GM18502 (cell line): ENCODE data around the gene TBC1D2B.

Experiments
- ATAC-seq: cut with Tn5 transposase; IDR thresholded peaks from one replicate; pipeline ENCODE4 v1.9.1; 2021; ENCODE audit warnings: mild to moderate bottlenecking; ENCODE audit not compliant: unreplicated experiment, poor library complexity

TBC1D2B gene

GRCh38 chr15:78077053-78077870, at the start of gene TBC1D2B:
TBC1D2B (minus strand) TSS chr15:78077711; CDS start chr15:78077652, 59 bp downstream.
- ATAC-seq: peak; percentile 76

DNA sequence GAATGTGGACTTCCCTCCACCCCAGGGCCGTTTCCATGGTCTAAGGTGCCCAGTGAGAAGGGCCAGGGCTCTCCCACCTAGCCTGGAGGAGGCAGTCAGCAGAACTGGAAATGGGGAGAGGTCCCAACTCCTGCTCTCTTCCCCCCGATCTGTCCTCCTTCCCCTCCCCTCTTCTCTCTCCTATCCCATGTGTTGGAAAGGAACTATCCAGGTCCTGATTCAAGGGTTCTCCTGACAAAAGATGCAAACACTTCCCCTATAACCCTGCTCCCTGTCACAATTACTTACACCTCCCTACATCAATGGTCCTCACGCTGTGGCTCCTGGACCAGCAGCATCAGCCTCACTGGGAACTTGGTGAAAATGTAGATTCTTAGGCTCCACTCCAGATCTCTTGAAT, 47.8 kb upstream of the TBC1D2B start:
- ATAC-seq: no peak

DNA sequence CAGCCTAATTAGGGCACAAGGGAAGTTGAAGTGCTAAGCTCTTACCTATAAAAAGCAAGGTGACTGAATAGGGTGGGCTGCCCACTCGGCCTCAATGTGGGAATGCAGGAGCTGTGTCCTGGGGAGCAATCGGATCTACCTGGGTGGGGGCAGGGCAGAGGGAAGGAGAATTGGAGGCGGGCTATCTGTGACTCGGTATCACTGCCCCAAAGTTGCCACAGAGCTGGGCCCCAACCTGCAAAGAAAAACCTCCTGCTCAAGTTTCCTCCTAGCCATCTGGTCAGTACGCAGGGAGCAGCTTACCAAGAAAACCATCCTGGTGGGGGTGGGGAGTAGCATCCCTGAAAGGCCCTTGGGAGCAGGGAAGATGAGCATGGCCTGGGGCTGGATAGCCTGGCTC, 43.0 kb upstream of the TBC1D2B start:
- ATAC-seq: no peak

- no peak for ATAC-seq
Observed at GRCh38 chr15:78112551-78112950, 35.0 kb upstream of the TBC1D2B start.

DNA sequence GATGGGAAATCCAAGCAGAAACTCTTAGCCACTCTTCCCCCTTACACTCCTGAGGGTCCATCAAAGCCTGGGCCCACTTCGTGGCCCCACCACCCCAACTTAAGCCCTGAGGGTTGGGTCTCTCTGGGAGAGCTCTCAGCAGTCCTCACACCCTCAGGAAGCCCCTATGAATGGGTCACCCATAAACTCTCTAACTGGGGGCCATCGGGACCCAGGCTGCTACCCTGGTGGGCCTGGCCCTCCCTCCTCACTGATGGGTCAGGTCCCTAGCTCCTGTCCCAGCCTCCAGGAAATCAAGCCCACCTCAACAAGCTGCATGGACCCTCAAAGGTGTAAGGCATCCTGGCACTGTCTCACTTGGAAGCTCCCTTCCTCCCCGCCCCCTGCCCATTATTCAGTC, 34.3 kb upstream of the TBC1D2B start:
- no peak for ATAC-seq

GRCh38 chr15:78110916-78111475, 33.5 kb upstream of the TBC1D2B start:
- no peak for ATAC-seq

DNA sequence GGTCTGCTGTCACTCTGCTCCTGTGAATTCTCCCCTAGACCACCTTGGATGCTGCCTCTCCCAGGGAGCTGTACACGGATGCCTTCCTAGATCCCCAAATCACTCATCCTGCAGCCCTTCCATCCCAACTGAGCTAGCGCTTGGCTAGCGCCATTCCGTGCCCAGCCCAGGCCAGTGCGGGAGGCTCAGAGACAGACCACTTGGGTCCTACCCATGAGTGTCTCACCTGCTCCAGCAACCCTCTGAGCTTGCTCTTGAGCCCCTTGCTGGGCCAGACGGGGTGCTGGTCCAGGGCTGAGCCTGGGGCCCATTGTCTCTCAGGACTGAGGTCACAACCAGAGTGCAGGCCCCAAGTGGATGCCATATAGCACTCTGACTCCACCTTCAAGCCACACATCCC, 32.6 kb upstream of the TBC1D2B start:
- ATAC-seq: no peak

DNA sequence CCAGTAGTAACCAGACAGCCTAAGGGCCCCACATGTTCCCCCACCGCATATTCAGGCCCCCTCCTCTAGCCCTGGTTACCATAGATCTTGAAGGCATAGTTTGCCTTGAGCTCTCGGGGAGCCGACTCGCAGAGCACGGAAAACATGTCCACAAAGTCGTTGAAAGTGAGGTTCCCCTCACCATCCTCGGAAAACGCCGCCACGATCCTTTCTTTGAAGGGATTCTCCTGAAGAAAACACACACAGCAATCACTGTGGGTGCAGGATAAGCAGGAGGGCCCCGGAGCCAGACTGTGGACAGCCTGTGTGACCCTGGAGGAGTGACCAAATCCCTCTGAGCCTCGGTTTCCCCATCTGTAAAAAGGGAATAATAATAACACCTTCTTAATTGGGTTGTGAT, 31.6 kb upstream of the TBC1D2B start:
- ATAC-seq: no peak

GRCh38 chr15:78108300-78109084, 31.0 kb upstream of the TBC1D2B start:
- ATAC-seq: no peak

DNA sequence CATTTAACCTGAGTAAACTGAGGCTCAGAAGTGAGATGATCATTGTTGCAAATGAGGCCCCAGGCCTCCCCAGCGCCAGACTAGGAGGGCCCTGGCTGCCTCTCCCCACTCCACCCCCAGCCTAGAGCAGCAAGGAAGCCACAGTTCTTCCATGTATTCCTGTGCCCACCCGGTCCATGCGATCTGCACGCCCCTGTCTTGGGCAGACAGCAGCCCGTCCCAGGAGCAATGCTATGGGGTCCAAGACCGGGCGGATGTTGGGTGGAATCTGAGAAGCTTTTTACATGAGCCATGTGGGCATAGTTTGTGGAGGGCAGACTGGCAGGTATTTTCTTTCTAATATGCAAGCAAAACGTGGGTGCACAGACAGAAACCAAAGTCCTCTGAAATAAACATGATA, 30.0 kb upstream of the TBC1D2B start:
- no peak for ATAC-seq

DNA sequence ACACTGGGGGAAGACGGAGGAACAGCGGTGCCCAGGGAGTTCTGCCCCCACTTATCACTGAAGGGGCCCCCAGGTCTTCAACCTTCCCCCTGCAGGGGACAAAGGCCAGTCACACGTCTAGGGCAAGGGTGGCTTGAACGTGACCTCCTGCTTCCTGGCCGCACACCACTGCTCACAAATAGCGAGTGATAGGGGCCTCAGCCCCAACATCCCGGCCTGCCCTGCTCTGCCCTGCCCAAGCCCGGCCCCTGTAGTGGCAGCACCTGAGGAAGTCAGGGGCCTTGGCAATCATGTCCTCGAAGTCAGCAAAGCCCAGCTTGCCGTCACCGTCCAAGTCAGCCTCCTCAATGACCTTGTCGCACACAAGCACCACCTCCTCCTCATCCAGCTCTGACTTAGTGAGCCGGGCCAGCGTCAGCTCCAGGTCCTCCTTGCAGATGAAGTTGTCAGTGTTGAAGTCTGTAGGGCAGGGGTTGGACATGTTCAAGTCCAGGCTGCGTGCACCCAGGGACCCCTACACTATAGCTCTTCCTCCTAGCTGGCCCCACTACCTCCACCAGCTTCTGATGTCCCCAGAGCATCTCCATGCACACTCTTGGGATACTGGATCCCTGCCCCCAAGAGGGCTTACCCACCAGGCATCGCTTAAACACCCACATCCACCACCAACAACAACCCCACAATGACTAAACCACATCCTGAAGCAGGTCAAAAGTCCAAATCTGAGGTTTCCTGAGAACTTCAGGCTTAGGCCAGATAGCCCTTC, 28.1 kb upstream of the TBC1D2B start:
- ATAC-seq: no peak

DNA sequence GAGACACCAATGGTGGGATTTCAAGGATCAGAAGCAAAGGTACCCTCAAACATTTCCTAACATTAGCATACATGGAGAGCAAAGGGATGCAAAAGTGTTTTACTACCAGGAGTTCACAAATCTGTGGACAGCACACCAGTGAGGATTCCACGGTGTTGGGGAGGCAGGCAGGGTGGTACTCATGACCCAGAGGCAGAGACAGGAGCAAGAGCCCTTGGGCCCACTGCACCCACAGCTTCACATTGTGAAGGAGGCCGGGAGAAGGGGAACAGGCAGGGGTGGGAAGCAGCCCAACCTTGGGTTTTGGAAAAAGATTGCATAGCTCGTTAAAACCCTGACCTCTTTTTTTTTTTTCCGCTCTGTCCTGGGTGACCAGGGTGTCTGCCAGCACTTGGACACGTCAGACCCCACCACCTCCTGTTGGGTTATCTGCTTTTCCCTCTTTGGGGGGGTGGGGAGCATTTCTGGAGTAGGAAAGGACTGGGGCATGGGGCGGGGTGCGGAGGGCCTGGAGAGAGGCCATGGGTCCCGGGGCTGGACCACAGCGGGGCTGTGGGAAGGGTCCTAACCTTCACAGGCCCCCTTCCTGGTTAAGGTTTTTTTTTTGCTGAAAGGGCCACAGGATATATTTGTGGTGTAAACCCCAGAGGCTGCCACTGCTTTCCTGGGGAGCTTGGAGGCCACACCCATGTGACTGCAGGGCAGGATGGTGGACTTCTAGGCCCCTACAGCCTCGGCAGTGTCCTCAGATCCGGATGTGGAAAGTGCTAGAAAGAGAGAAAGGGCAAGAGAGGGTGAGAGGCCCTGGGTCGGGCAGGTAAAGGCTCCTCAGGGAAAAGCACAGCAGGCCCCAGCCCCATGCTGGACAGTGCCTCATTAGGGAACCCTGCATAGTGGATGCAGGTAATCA, 27.3 kb upstream of the TBC1D2B start:
- no peak for ATAC-seq

DNA sequence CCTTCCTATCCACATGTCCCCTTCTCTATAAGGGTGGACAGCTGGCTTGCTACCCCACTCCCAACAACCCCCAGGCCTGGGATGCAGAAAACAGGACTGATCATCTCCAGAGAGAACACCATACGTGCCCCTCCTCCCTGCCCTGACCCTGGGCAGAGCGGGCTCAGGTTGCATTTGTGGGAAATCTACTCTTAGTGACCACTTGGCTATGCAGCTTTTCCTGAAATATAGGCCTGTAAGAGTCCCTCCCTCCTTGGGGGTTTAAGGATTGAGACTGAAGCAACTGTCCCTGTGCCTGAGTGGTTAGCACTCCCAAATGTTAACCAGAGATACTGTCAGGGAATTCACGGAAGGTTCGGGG, 26.6 kb upstream of the TBC1D2B start:
- no peak for ATAC-seq

- peak; percentile 91 for ATAC-seq
Observed at GRCh38 chr15:78103406-78104118, 26.1 kb upstream of the TBC1D2B start.

GRCh38 chr15:78102741-78103140, 25.2 kb upstream of the TBC1D2B start:
- ATAC-seq: no peak

GRCh38 chr15:78102211-78102610, 24.7 kb upstream of the TBC1D2B start:
- ATAC-seq: no peak

- ATAC-seq: no peak
Observed at GRCh38 chr15:78101423-78102105, 24.1 kb upstream of the TBC1D2B start.

GRCh38 chr15:78100886-78101285, 23.4 kb upstream of the TBC1D2B start:
- no peak for ATAC-seq
